Measurements from ENCODE around the gene OLA1. TPM values are rescaled to one million over a fixed set of nuclear protein-coding genes. Genes with fewer than 3 reads are reported as not detected.

OLA1 gene
- polyA plus RNA-seq, 1 donor (not counting 4 experiments of a cell fraction or from before 2014, with no cell fraction given), result 217 TPM

GRCh38 chr2:174054926-174055325 is 193.4 kb downstream of the OLA1 start:
- no peaks in the 10 kb centered on the region for H4K20me1 ChIP-seq (ENCODE audit: control insufficient read depth, extremely low read depth, insufficient read depth, low read length)
- H3K4me2 ChIP-seq (ENCODE audit: control insufficient read depth, extremely low read depth, insufficient read depth, low read depth, low read length), result no peak overlapping the region
- H2AFZ ChIP-seq (ENCODE audit: control insufficient read depth, low read length), result no peak overlapping the region
- H3K9me1 ChIP-seq (ENCODE audit: control insufficient read depth, extremely low read depth, insufficient read depth, low read length), result no peaks in the 10 kb centered on the region
- H3K4me3 ChIP-seq (ENCODE audit: control insufficient read depth in 2 of 3, extremely low read depth in 1 of 3, insufficient read depth in 2 of 3, low read depth in 1 of 3, low read length in 3 of 3), result no peak overlapping the region
- H3K79me2 ChIP-seq (ENCODE audit: control insufficient read depth, insufficient read depth, low read length), result no peaks in the 10 kb centered on the region
- FAIRE-seq, result no peak
- H3K9me3 ChIP-seq (ENCODE audit: control insufficient read depth, low read depth, low read length), result no peaks in the 10 kb centered on the region
- no peak for DNase-seq (ENCODE audit: low read depth, low spot score)
- dilution Hi-C loops (cut with MboI; ENCODE audit: extremely low pct_ligation_motif_present, low sequenced_read_pairs), result no loop called here
- no peaks in the 10 kb centered on the region for H3K27me3 ChIP-seq (ENCODE audit: control insufficient read depth, extremely low read depth, insufficient read depth, low read length)
- no peak overlapping the region for H3K9ac ChIP-seq (ENCODE audit: control insufficient read depth, extremely low read depth, insufficient read depth, low read length)
- no peaks in the 10 kb centered on the region for H3K36me3 ChIP-seq (ENCODE audit: control insufficient read depth in 2 of 2, extremely low read depth in 1 of 2, insufficient read depth in 2 of 2, low read length in 2 of 2)
- H3K4me1 ChIP-seq (ENCODE audit: control insufficient read depth, extremely low read depth, insufficient read depth, low read length), result peaks cover 46% of the 10 kb centered on the region
- TF ChIP-seq CTCF (optimal IDR thresholded peaks at IDR 0.05 in 1 of 3, IDR thresholded peaks at IDR 0.05 in 1 of 3, conservative IDR thresholded peaks at IDR 0.05 in 1 of 3; ENCODE audit: extremely low read depth in 1 of 3, insufficient read depth in 2 of 3, low read length in 3 of 3) (no peak), EZH2 (IDR thresholded peaks at IDR 0.05; ENCODE audit: low read length) (no peak)
- no peak overlapping the region for H3K27ac ChIP-seq (ENCODE audit: control insufficient read depth, insufficient read depth, low read length)

GRCh38 chr2:174053355-174054151 is 194.8 kb downstream of the OLA1 start:
- Histone ChIP-seq H3K9me3 (ENCODE audit: control insufficient read depth, low read depth, low read length) (no peaks in the 10 kb centered on the region), H2AFZ (ENCODE audit: control insufficient read depth, low read length) (peak overlapping the region; percentile 94), H3K4me3 (ENCODE audit: control insufficient read depth in 2 of 3, extremely low read depth in 1 of 3, insufficient read depth in 2 of 3, low read depth in 1 of 3, low read length in 3 of 3) (peak overlapping the region; percentile 33 to 67 (median 52)), H3K27me3 (ENCODE audit: control insufficient read depth, extremely low read depth, insufficient read depth, low read length) (no peaks in the 10 kb centered on the region), H3K9me1 (ENCODE audit: control insufficient read depth, extremely low read depth, insufficient read depth, low read length) (no peaks in the 10 kb centered on the region), H3K79me2 (ENCODE audit: control insufficient read depth, insufficient read depth, low read length) (no peaks in the 10 kb centered on the region), H3K9ac (ENCODE audit: control insufficient read depth, extremely low read depth, insufficient read depth, low read length) (peak overlapping the region; percentile 74), H3K36me3 (ENCODE audit: control insufficient read depth in 2 of 2, extremely low read depth in 1 of 2, insufficient read depth in 2 of 2, low read length in 2 of 2) (peaks cover 0 to 2% of the 10 kb centered on the region in 2 experiments), H3K27ac (ENCODE audit: control insufficient read depth, insufficient read depth, low read length) (peak overlapping the region; percentile 79), H3K4me2 (ENCODE audit: control insufficient read depth, extremely low read depth, insufficient read depth, low read depth, low read length) (peak overlapping the region; percentile 84), H3K4me1 (ENCODE audit: control insufficient read depth, extremely low read depth, insufficient read depth, low read length) (peaks cover 34% of the 10 kb centered on the region), H4K20me1 (ENCODE audit: control insufficient read depth, extremely low read depth, insufficient read depth, low read length) (no peaks in the 10 kb centered on the region)
- FAIRE-seq (peak; percentile 94), DNase-seq (ENCODE audit: low read depth, low spot score) (no peak)
- dilution Hi-C loops (cut with MboI; ENCODE audit: extremely low pct_ligation_motif_present, low sequenced_read_pairs), result no loop called here
- TF ChIP-seq EZH2 (IDR thresholded peaks at IDR 0.05; ENCODE audit: low read length) (no peak), CTCF (optimal IDR thresholded peaks at IDR 0.05 in 1 of 3, IDR thresholded peaks at IDR 0.05 in 1 of 3, conservative IDR thresholded peaks at IDR 0.05 in 1 of 3; ENCODE audit: extremely low read depth in 1 of 3, insufficient read depth in 2 of 3, low read length in 3 of 3) (no peak)

Data from keratinocyte (primary cell).